Astrocyte (in vitro differentiated cells and primary cell): ENCODE measurements around the gene HOXA10. TPM values are rescaled to one million over a fixed set of nuclear protein-coding genes. Genes with fewer than 3 reads are reported as not detected.

ENCODE experiments used
- DNase-seq: peaks from one replicate; pipeline ENCODE4 v3.0.0-alpha.2; 2010; ENCODE audit warnings: low read depth
- FAIRE-seq: peaks from 2 replicates; lab custom pipeline; 2011; peaks lifted over from hg19 to GRCh38; lab: Jason Lieb, UNC
- H2AFZ ChIP-seq: 2 replicates; pipeline ENCODE4 v1.6.0; 2012; ENCODE audit warnings: low read depth, low read length, inconsistent platforms
- H3K27ac ChIP-seq: 2 replicates; pipeline ENCODE4 v1.5.1; 2011; ENCODE audit warnings: low read depth, low read length, inconsistent platforms
- H3K27me3 ChIP-seq: 2 replicates; pipeline ENCODE4 v1.6.0; 2011; ENCODE audit warnings: low read length, inconsistent platforms; ENCODE audit not compliant: insufficient read depth
- H3K36me3 ChIP-seq: 2 replicates; pipeline ENCODE4 v1.5.1; 2011; ENCODE audit warnings: low read length, inconsistent platforms; ENCODE audit not compliant: insufficient read depth
- H3K4me1 ChIP-seq: 2 replicates; pipeline ENCODE4 v1.5.1; 2011; ENCODE audit warnings: low read length, inconsistent platforms; ENCODE audit not compliant: insufficient read depth
- H3K4me2 ChIP-seq: 2 replicates; pipeline ENCODE4 v1.6.0; 2012; ENCODE audit warnings: low read length, inconsistent platforms
- H3K4me3 ChIP-seq: 2 replicates; pipeline ENCODE4 v1.5.1; 2011; ENCODE audit warnings: low read depth, mild to moderate bottlenecking, low read length, inconsistent platforms; ENCODE audit not compliant: insufficient read depth
- H3K79me2 ChIP-seq: 2 replicates; pipeline ENCODE4 v1.6.0; 2012; ENCODE audit warnings: mild to moderate bottlenecking, low read length, inconsistent platforms; ENCODE audit not compliant: insufficient read depth
- H3K9ac ChIP-seq: 2 replicates; pipeline ENCODE4 v1.6.0; 2012; ENCODE audit warnings: mild to moderate bottlenecking, low read length, inconsistent platforms
- H3K9me3 ChIP-seq: 2 replicates; pipeline ENCODE4 v1.5.1; 2012; ENCODE audit warnings: low read depth, mild to moderate bottlenecking, low read length, inconsistent platforms; ENCODE audit not compliant: insufficient read depth
- H4K20me1 ChIP-seq: 2 replicates; pipeline ENCODE4 v1.6.0; 2012; ENCODE audit warnings: low read length, inconsistent platforms; ENCODE audit not compliant: insufficient read depth
- H3K27ac Mint-ChIP-seq: one replicate; pipeline ENCODE4 v1.8.0; 2021; ENCODE audit warnings: mild to moderate bottlenecking, mixed read lengths; ENCODE audit not compliant: unreplicated experiment
- H3K27me3 Mint-ChIP-seq: one replicate; pipeline ENCODE4 v1.8.0; 2021; ENCODE audit warnings: low read depth, mixed read lengths; ENCODE audit not compliant: unreplicated experiment
- H3K36me3 Mint-ChIP-seq: one replicate; pipeline ENCODE4 v1.8.0; 2021; ENCODE audit warnings: low read depth, mixed read lengths; ENCODE audit not compliant: unreplicated experiment
- H3K4me1 Mint-ChIP-seq: one replicate; pipeline ENCODE4 v1.8.0; 2021; ENCODE audit warnings: low read depth, mixed read lengths; ENCODE audit not compliant: unreplicated experiment
- H3K4me3 Mint-ChIP-seq: one replicate; pipeline ENCODE4 v1.8.0; 2021; ENCODE audit warnings: mild to moderate bottlenecking, moderate library complexity, mixed read lengths; ENCODE audit not compliant: unreplicated experiment
- H3K9me3 Mint-ChIP-seq: one replicate; pipeline ENCODE4 v1.8.0; 2021; ENCODE audit warnings: mild to moderate bottlenecking, mixed read lengths; ENCODE audit not compliant: unreplicated experiment
- CTCF ChIP-seq: IDR thresholded peaks from 2 replicates; pipeline ENCODE4 v1.5.1; 2011; ENCODE audit warnings: low read depth, mild to moderate bottlenecking, inconsistent platforms, low read length, moderate library complexity; ENCODE audit not compliant: insufficient read depth
- EZH2 ChIP-seq: IDR thresholded peaks from 2 replicates; pipeline ENCODE4 v1.6.1; 2012; ENCODE audit warnings: mild to moderate bottlenecking, low read length, inconsistent platforms; ENCODE audit not compliant: insufficient read depth
- total RNA-seq: library from RNA; stranded (reverse); gene quantifications from 2 replicates; pipeline ENCODE4 v1.2.1, GENCODE V29; 2021

The HOXA10 gene
- total RNA-seq, 1 donor from 2014 or later: not detected

- Histone ChIP-seq H3K27me3 (peaks cover 97% of the 10 kb centered on the region), H3K79me2 (no peaks in the 10 kb centered on the region), H3K27ac (no peak overlapping the region), H3K36me3 (no peaks in the 10 kb centered on the region), H3K4me3 (no peak overlapping the region), H3K4me1 (peaks cover 6% of the 10 kb centered on the region), H3K9ac (no peak overlapping the region), H4K20me1 (peaks cover 20% of the 10 kb centered on the region), H3K9me3 (peaks cover 6% of the 10 kb centered on the region), H3K4me2 (peak overlapping the region; percentile 68), H2AFZ (no peak overlapping the region)
- Mint-ChIP-seq H3K4me3 (peak overlapping the region; percentile 40), H3K4me1 (no peaks in the 10 kb centered on the region), H3K36me3 (peaks cover 2% of the 10 kb centered on the region), H3K27ac (no peak overlapping the region), H3K9me3 (peaks cover 24% of the 10 kb centered on the region), H3K27me3 (peaks cover 90% of the 10 kb centered on the region)
- FAIRE-seq (no peak), DNase-seq (no peak)
- TF ChIP-seq CTCF (no peak), EZH2 (peak; percentile 88)
Measured at GRCh38 chr7:27187475-27188385, 13.6 kb upstream of the HOXA10 start.

GRCh38 chr7:27186668-27187474 lies 12.8 kb upstream of the HOXA10 start:
- no peak overlapping the region for H3K27ac Mint-ChIP-seq
- H3K27me3 Mint-ChIP-seq: peaks cover 91% of the 10 kb centered on the region
- H3K36me3 Mint-ChIP-seq: peaks cover 2% of the 10 kb centered on the region
- Histone ChIP-seq H4K20me1 (peaks cover 20% of the 10 kb centered on the region), H3K4me1 (peaks cover 6% of the 10 kb centered on the region), H3K9me3 (peaks cover 6% of the 10 kb centered on the region), H3K4me3 (no peak overlapping the region), H3K79me2 (no peaks in the 10 kb centered on the region), H2AFZ (no peak overlapping the region), H3K36me3 (no peaks in the 10 kb centered on the region), H3K27ac (no peak overlapping the region), H3K9ac (no peak overlapping the region), H3K27me3 (peaks cover 98% of the 10 kb centered on the region), H3K4me2 (no peak overlapping the region)
- FAIRE-seq: no peak
- no peak overlapping the region for H3K4me3 Mint-ChIP-seq
- H3K4me1 Mint-ChIP-seq: no peaks in the 10 kb centered on the region
- DNase-seq: no peak
- peaks cover 24% of the 10 kb centered on the region for H3K9me3 Mint-ChIP-seq
- no peak for TF ChIP-seq CTCF
- TF ChIP-seq EZH2: no peak
